Measurements from ENCODE around the gene FAM98B. TPM values are rescaled to one million over a fixed set of nuclear protein-coding genes. Genes with fewer than 3 reads are reported as not detected.

The FAM98B gene
- total and polyA plus RNA-seq, 2 experiments from 2014 or later: 10.1 to 32.5 TPM

- TF ChIP-seq ZNF462 (CRISPR knock-in tag; IDR thresholded peaks at IDR 0.05) (no peak), CTCF (conservative IDR thresholded peaks at IDR 0.05; ENCODE audit: low read depth in 2 of 2) (no peak), ZNF331 (CRISPR knock-in tag; IDR thresholded peaks at IDR 0.05; ENCODE audit: low read depth) (no peak), EZH2 (IDR thresholded peaks at IDR 0.05; ENCODE audit: low read depth, unreplicated experiment) (no peak)
Measured at GRCh38 chr15:38533416-38533915, 79.5 kb downstream of the FAM98B start (continued).

GRCh38 chr15:38533926-38534325 lies 80.0 kb downstream of the FAM98B start:
- no peak for DNase-seq (ENCODE audit: low spot score)
- ATAC-seq: no peak
- Mint-ChIP-seq H3K36me3 (ENCODE audit: low read depth) (no peaks in the 10 kb centered on the region), H3K4me3 (no peak overlapping the region), H3K27me3 (ENCODE audit: insufficient read depth, low read depth, poor library complexity) (peaks cover 1% of the 10 kb centered on the region), H3K27ac (no peak overlapping the region), H3K9me3 (no peaks in the 10 kb centered on the region), H3K4me1 (peaks cover 2% of the 10 kb centered on the region)
- Histone ChIP-seq H3K27me3 (ENCODE audit: insufficient read depth) (no peaks in the 10 kb centered on the region), H3K4me3 (no peak overlapping the region), H3K4me1 (ENCODE audit: insufficient read depth) (no peaks in the 10 kb centered on the region), H3F3A (replicated peaks; ENCODE audit: low read depth) (no peaks in the 10 kb centered on the region), H2AFZ (no peak overlapping the region), H3K4me2 (no peak overlapping the region), H3K27ac (ENCODE audit: low read depth) (no peak overlapping the region), H3K9me2 (ENCODE audit: insufficient read depth) (peaks cover 16% of the 10 kb centered on the region), H3K79me2 (replicated peaks; ENCODE audit: insufficient read depth) (no peaks in the 10 kb centered on the region), H4K20me1 (replicated peaks; ENCODE audit: insufficient read depth) (no peaks in the 10 kb centered on the region), H3K36me3 (ENCODE audit: insufficient read depth) (no peaks in the 10 kb centered on the region)
- TF ChIP-seq ZNF462 (CRISPR knock-in tag; IDR thresholded peaks at IDR 0.05): no peak
- TF ChIP-seq EZH2 (IDR thresholded peaks at IDR 0.05; ENCODE audit: low read depth, unreplicated experiment): no peak

Data from GM23338 (cell line).